GM19463 (cell line): ENCODE results near the gene SOCS6.
"Not testable (repeated sequence)": the region's sequence is repeated elsewhere in the genome, so short reads cannot be mapped to it uniquely, and the experiment has no call there.

ENCODE experiments used
- ATAC-seq: cut with Tn5 transposase; IDR thresholded peaks from one replicate; pipeline ENCODE4 v1.9.1; 2021; ENCODE audit warnings: mild to moderate bottlenecking, moderate library complexity; ENCODE audit not compliant: unreplicated experiment

The SOCS6 gene

GRCh38 chr18:70321616-70322015 lies 32.8 kb downstream of the SOCS6 start:
- ATAC-seq = no peak

- no peak for ATAC-seq
Observed at GRCh38 chr18:70322385-70322784, 33.5 kb downstream of the SOCS6 start.

- no peak for ATAC-seq
Observed at GRCh38 chr18:70322928-70323327, 34.1 kb downstream of the SOCS6 start.

GRCh38 chr18:70324897-70325296 lies 36.1 kb downstream of the SOCS6 start:
- ATAC-seq = no peak

- no peak for ATAC-seq
Observed at GRCh38 chr18:70326255-70326654, 37.4 kb downstream of the SOCS6 start.

GRCh38 chr18:70328169-70328568 lies 39.3 kb downstream of the SOCS6 start:
- ATAC-seq = no peak

- ATAC-seq = no peak
Observed at GRCh38 chr18:70329071-70329470, 40.2 kb downstream of the SOCS6 start.

- no peak for ATAC-seq
Observed at GRCh38 chr18:70330887-70331286, 42.0 kb downstream of the SOCS6 start.

- ATAC-seq = no peak
Observed at GRCh38 chr18:70331456-70332097, 42.7 kb downstream of the SOCS6 start.

GRCh38 chr18:70332694-70333093 lies 43.8 kb downstream of the SOCS6 start:
- ATAC-seq = no peak

GRCh38 chr18:70333316-70333715 lies 44.5 kb downstream of the SOCS6 start:
- no peak for ATAC-seq

GRCh38 chr18:70333757-70334156 lies 44.9 kb downstream of the SOCS6 start:
- no peak for ATAC-seq

GRCh38 chr18:70334264-70334663 lies 45.4 kb downstream of the SOCS6 start:
- no peak for ATAC-seq

- no peak for ATAC-seq
Observed at GRCh38 chr18:70334728-70335329, 46.0 kb downstream of the SOCS6 start.

- ATAC-seq = no peak
Observed at GRCh38 chr18:70335892-70336726, 47.3 kb downstream of the SOCS6 start.

- ATAC-seq = peak; percentile 76
Observed at GRCh38 chr18:70337139-70337972, 48.5 kb downstream of the SOCS6 start.

- ATAC-seq = no peak
Observed at GRCh38 chr18:70338890-70339289, 50.0 kb downstream of the SOCS6 start.

- no peak for ATAC-seq
Observed at GRCh38 chr18:70339915-70340314, 51.1 kb downstream of the SOCS6 start.

- ATAC-seq = not testable (repeated sequence)
Observed at GRCh38 chr18:70348481-70348880, 59.6 kb downstream of the SOCS6 start.

- no peak for ATAC-seq
Observed at GRCh38 chr18:70349316-70349715, 60.5 kb downstream of the SOCS6 start.

- no peak for ATAC-seq
Observed at GRCh38 chr18:70354080-70354479, 65.2 kb downstream of the SOCS6 start.
